Trophoblast cell (in vitro differentiated cells and primary cell): ENCODE data around the gene EGFL8.

ENCODE experiments used
- DNase-seq, 2 donors: peaks; one replicate each; pipeline ENCODE4 v3.0.0-alpha.2; 2016
- H2AFZ ChIP-seq: 2 replicates; pipeline ENCODE4 v1.6.1; 2013; ENCODE audit warnings: low read length, moderate library complexity, mild to moderate bottlenecking; ENCODE audit not compliant: insufficient read depth, poor library complexity
- H2AK5ac ChIP-seq: 2 replicates; pipeline ENCODE4 v1.6.1; 2013; ENCODE audit warnings: mild to moderate bottlenecking, low read length
- H2BK120ac ChIP-seq: 2 replicates; pipeline ENCODE4 v1.6.1; 2013; ENCODE audit warnings: low read length, mild to moderate bottlenecking, moderate library complexity; ENCODE audit not compliant: insufficient read depth, poor library complexity
- H2BK12ac ChIP-seq: 2 replicates; pipeline ENCODE4 v1.6.1; 2013; ENCODE audit warnings: mild to moderate bottlenecking, low read length, moderate library complexity
- H2BK5ac ChIP-seq: 2 replicates; pipeline ENCODE4 v1.6.1; 2013; ENCODE audit warnings: low read length, low read depth, moderate library complexity, mild to moderate bottlenecking; ENCODE audit not compliant: poor library complexity
- H3K14ac ChIP-seq: 2 replicates; pipeline ENCODE4 v1.6.1; 2013; ENCODE audit warnings: mild to moderate bottlenecking, low read length
- H3K18ac ChIP-seq: 2 replicates; pipeline ENCODE4 v1.6.1; 2013; ENCODE audit warnings: mild to moderate bottlenecking, low read length
- H3K23ac ChIP-seq: 2 replicates; pipeline ENCODE4 v1.6.1; 2013; ENCODE audit warnings: low read length
- H3K27ac ChIP-seq: 2 replicates; pipeline ENCODE4 v1.5.1; 2013; ENCODE audit warnings: low read depth, mild to moderate bottlenecking, inconsistent platforms, low read length, moderate library complexity
- H3K27me3 ChIP-seq: 2 replicates; pipeline ENCODE4 v1.6.1; 2013; ENCODE audit warnings: inconsistent platforms, mild to moderate bottlenecking, low read length, moderate library complexity; ENCODE audit not compliant: insufficient read depth
- H3K36me3 ChIP-seq, 2 experiments: 1 replicate in 1 of 2; 2 replicates in 1 of 2; pipeline ENCODE4 v1.6.1; 2013; ENCODE audit warnings: low read length in 2 of 2, mild to moderate bottlenecking in 2 of 2, moderate library complexity in 1 of 2; ENCODE audit not compliant: insufficient read depth in 2 of 2, control insufficient read depth in 1 of 2
- H3K4ac ChIP-seq: 2 replicates; pipeline ENCODE4 v1.6.1; 2013; ENCODE audit warnings: low read depth, mild to moderate bottlenecking, low read length, moderate library complexity
- H3K4me1 ChIP-seq, 2 experiments: 1 replicate in 1 of 2; 2 replicates in 1 of 2; pipeline ENCODE4 v1.6.1; 2013; ENCODE audit warnings: low read length in 2 of 2, mild to moderate bottlenecking in 2 of 2, moderate library complexity in 1 of 2; ENCODE audit not compliant: insufficient read depth in 2 of 2, control insufficient read depth in 1 of 2
- H3K4me2 ChIP-seq: 2 replicates; pipeline ENCODE4 v1.6.1; 2013; ENCODE audit warnings: inconsistent platforms, mild to moderate bottlenecking, low read length, moderate library complexity
- H3K4me3 ChIP-seq: 2 replicates; pipeline ENCODE4 v1.5.1; 2013; ENCODE audit warnings: mild to moderate bottlenecking, low read depth, low read length, inconsistent platforms
- H3K79me1 ChIP-seq: one replicate; pipeline ENCODE4 v1.6.1; 2013; ENCODE audit warnings: low read length
- H3K79me2 ChIP-seq: 2 replicates; pipeline ENCODE4 v1.6.1; 2013; ENCODE audit warnings: low read length, mild to moderate bottlenecking; ENCODE audit not compliant: control insufficient read depth, insufficient read depth, poor library complexity
- H3K9ac ChIP-seq: 2 replicates; pipeline ENCODE4 v1.6.1; 2013; ENCODE audit warnings: mild to moderate bottlenecking, low read length
- H3K9me3 ChIP-seq: 2 replicates; pipeline ENCODE4 v1.6.1; 2013; ENCODE audit warnings: low read depth, mild to moderate bottlenecking, control low read depth, inconsistent platforms, low read length; ENCODE audit not compliant: insufficient read depth
- H4K12ac ChIP-seq: 2 replicates; pipeline ENCODE4 v1.6.1; 2013; ENCODE audit warnings: low read depth, mild to moderate bottlenecking, low read length, moderate library complexity
- H4K8ac ChIP-seq: 2 replicates; pipeline ENCODE4 v1.6.1; 2013; ENCODE audit warnings: low read depth, mild to moderate bottlenecking, low read length, moderate library complexity
- H4K91ac ChIP-seq: one replicate; pipeline ENCODE4 v1.6.1; 2013; ENCODE audit warnings: low read depth, mild to moderate bottlenecking, low read length, moderate library complexity
- WGBS: extraction: QIAGEN DNeasy Blood & Tissue Kit; methylation state at CpG from one replicate; pipeline ENCODE4 v1.1.7; 2013; ENCODE audit warnings: missing lambda C conversion rate; ENCODE audit not compliant: insufficient read length, insufficient coverage; ENCODE audit errors: extremely low coverage; 5-methylcytosine and 5-hydroxymethylcytosine counted together

Gene EGFL8

GRCh38 chr6:32117461-32117860, 46.9 kb upstream of the EGFL8 start:
- Histone ChIP-seq H3K27ac (no peak overlapping the region), H3K14ac (no peak overlapping the region), H4K91ac (no peak overlapping the region), H3K23ac (no peak overlapping the region), H2AFZ (no peak overlapping the region), H2BK120ac (no peak overlapping the region), H2BK5ac (no peak overlapping the region), H3K27me3 (no peaks in the 10 kb centered on the region), H2AK5ac (no peak overlapping the region), H2BK12ac (no peak overlapping the region), H3K4me1 (peaks cover 4 to 7% of the 10 kb centered on the region in 2 experiments), H4K8ac (no peak overlapping the region), H4K12ac (no peak overlapping the region), H3K9me3 (no peaks in the 10 kb centered on the region), H3K9ac (no peak overlapping the region), H3K4me3 (no peak overlapping the region), H3K4ac (no peak overlapping the region), H3K36me3 (peaks cover 48 to 51% of the 10 kb centered on the region in 2 experiments), H3K4me2 (no peak overlapping the region), H3K79me1 (no peaks in the 10 kb centered on the region), H3K18ac (no peak overlapping the region), H3K79me2 (no peaks in the 10 kb centered on the region)
- DNase-seq, result no peak
- WGBS, result no CpG with 5 or more reads among the region's 9 CpGs

DNA sequence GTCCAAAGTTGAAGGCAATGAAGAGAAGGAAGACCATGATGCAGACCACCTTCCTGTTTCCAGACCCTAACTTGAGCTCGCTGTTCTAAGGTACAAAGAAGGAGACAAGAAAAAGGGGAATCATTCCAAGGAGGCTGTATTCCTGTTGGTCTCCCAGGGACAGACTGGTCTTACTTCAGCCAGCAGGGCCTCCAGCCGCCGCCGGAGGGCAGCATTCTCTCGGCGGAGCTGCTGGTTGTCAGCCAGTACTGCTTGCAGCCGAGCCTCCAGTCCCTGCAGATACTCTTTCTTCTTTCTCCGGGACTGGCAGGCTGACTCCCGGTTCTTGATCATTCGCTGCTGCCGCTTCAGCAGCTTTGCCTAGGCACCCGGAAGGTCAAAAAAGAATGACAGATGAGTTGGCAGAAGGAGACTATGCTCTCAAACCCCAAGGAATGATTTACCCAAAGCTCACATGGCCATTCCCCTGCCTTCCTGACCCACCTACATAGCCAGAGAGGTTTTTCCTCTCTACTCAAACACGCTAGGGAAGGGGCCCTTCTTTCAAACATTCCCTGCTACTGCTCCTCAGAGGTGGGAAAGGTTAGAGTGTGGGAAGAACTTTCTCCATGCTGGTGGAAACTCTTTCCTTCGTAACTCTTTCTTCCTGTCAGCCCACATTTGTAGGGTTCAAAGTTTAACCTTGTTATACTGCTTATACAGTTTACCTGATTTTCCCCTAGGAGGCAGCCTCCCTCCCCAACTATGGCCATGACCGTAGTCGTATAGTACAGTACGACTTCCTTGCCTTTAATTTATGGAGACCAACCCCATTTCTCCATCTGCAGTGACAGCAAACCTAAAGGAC, 45.4 kb upstream of the EGFL8 start:
- Histone ChIP-seq H3K18ac (no peak overlapping the region), H2BK5ac (no peak overlapping the region), H3K4me1 (peaks cover 3 to 6% of the 10 kb centered on the region in 2 experiments), H3K4ac (no peak overlapping the region), H2BK12ac (no peak overlapping the region), H3K23ac (no peak overlapping the region), H3K79me1 (no peaks in the 10 kb centered on the region), H2BK120ac (no peak overlapping the region), H4K12ac (no peak overlapping the region), H3K9me3 (no peaks in the 10 kb centered on the region), H3K36me3 (peaks cover 50 to 57% of the 10 kb centered on the region in 2 experiments), H3K27me3 (no peaks in the 10 kb centered on the region), H2AK5ac (no peak overlapping the region), H3K14ac (no peak overlapping the region), H2AFZ (no peak overlapping the region), H3K4me3 (no peak overlapping the region), H4K91ac (no peak overlapping the region), H3K4me2 (no peak overlapping the region), H3K9ac (no peak overlapping the region), H3K27ac (no peak overlapping the region), H4K8ac (no peak overlapping the region), H3K79me2 (no peaks in the 10 kb centered on the region)
- no CpG with 5 or more reads among the region's 17 CpGs for WGBS
- DNase-seq, result peak; percentile 80 to 86

DNA sequence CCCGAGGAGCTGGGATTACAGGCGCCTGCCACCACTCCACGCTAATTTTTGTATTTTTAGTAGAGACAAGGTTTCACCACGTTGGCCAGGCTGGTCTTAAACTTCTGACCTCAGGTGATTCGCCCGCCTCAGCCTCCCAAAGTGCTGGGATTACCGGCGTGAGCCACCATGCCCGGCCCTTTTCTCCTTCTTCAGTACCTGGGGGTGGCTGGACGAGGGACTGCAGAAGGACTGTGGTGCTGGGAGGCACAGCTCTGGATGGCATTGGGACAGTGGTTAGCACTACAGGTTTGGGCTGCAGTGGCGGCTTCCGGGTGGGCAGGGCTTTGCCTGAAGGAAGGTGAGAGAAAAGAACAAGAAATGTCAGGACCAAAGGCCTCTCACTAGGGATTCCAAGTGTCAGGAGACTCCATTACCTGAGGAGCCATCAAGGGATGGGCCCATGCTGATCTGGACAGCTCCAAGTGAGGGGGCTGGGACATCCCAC, 43.8 kb upstream of the EGFL8 start:
- no peak overlapping the region for H3K9ac ChIP-seq
- no peaks in the 10 kb centered on the region for H3K9me3 ChIP-seq
- no peaks in the 10 kb centered on the region for H3K79me2 ChIP-seq
- H3K36me3 ChIP-seq, result peaks cover 43 to 56% of the 10 kb centered on the region in 2 experiments
- no peak overlapping the region for H3K27ac ChIP-seq
- no peaks in the 10 kb centered on the region for H3K27me3 ChIP-seq
- no peak overlapping the region for H3K4me2 ChIP-seq
- H3K4me3 ChIP-seq, result no peak overlapping the region
- H3K18ac ChIP-seq, result no peak overlapping the region
- no peak for DNase-seq
- H3K14ac ChIP-seq, result no peak overlapping the region
- H4K12ac ChIP-seq, result no peak overlapping the region
- WGBS, result no CpG with 5 or more reads among the region's 12 CpGs
- no peak overlapping the region for H3K23ac ChIP-seq
- no peak overlapping the region for H3K4ac ChIP-seq
- no peak overlapping the region for H2BK120ac ChIP-seq
- H2BK5ac ChIP-seq, result no peak overlapping the region
- H4K8ac ChIP-seq, result no peak overlapping the region
- H4K91ac ChIP-seq, result no peak overlapping the region
- no peak overlapping the region for H2AFZ ChIP-seq
- no peaks in the 10 kb centered on the region for H3K79me1 ChIP-seq
- no peaks in the 10 kb centered on the region for H3K4me1 ChIP-seq
- H2BK12ac ChIP-seq, result no peak overlapping the region
- no peak overlapping the region for H2AK5ac ChIP-seq

DNA sequence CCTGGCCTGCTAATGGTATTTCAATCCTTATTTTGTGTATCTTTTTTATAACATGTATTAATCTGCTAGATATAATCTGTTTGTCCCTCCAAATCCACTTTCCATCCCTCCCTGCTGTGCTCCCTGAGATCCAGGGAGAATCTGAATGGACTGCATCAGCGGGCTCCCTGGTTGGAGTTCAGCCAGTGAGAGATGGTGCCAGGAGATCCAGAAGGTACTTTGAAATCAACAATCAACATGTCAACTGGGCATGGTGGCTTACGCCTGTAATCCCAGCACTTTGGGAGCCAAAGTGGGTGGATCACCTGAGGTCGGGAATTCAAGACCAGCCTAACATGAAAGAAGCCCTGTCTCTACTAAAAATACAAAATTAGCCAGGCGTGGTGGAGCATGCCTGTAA, 40.7 kb upstream of the EGFL8 start:
- Histone ChIP-seq H3K14ac (no peak overlapping the region), H2BK120ac (no peak overlapping the region), H3K4me1 (peaks cover 10% of the 10 kb centered on the region in 2 experiments), H2BK5ac (no peak overlapping the region), H4K91ac (no peak overlapping the region), H3K18ac (no peak overlapping the region), H3K27ac (no peak overlapping the region), H3K9ac (no peak overlapping the region), H3K36me3 (peaks cover 20 to 37% of the 10 kb centered on the region in 2 experiments), H2AK5ac (no peak overlapping the region), H3K4me3 (no peak overlapping the region), H2AFZ (no peak overlapping the region), H3K23ac (no peak overlapping the region), H3K79me1 (peaks cover 4% of the 10 kb centered on the region), H4K8ac (no peak overlapping the region), H3K79me2 (peaks cover 5% of the 10 kb centered on the region), H3K4ac (no peak overlapping the region), H3K4me2 (no peak overlapping the region), H3K27me3 (no peaks in the 10 kb centered on the region), H2BK12ac (no peak overlapping the region), H3K9me3 (no peaks in the 10 kb centered on the region), H4K12ac (no peak overlapping the region)
- WGBS, result no CpG with 5 or more reads among the region's 4 CpGs
- no peak for DNase-seq
